ENCODE results near the gene KLC1.
A peak's percentile ranks its signal among the peaks of the same experiment; 100 is the strongest.
"Not testable (repeated sequence)": the region's sequence is repeated elsewhere in the genome, so short reads cannot be mapped to it uniquely, and the experiment has no call there.

The KLC1 gene

DNA sequence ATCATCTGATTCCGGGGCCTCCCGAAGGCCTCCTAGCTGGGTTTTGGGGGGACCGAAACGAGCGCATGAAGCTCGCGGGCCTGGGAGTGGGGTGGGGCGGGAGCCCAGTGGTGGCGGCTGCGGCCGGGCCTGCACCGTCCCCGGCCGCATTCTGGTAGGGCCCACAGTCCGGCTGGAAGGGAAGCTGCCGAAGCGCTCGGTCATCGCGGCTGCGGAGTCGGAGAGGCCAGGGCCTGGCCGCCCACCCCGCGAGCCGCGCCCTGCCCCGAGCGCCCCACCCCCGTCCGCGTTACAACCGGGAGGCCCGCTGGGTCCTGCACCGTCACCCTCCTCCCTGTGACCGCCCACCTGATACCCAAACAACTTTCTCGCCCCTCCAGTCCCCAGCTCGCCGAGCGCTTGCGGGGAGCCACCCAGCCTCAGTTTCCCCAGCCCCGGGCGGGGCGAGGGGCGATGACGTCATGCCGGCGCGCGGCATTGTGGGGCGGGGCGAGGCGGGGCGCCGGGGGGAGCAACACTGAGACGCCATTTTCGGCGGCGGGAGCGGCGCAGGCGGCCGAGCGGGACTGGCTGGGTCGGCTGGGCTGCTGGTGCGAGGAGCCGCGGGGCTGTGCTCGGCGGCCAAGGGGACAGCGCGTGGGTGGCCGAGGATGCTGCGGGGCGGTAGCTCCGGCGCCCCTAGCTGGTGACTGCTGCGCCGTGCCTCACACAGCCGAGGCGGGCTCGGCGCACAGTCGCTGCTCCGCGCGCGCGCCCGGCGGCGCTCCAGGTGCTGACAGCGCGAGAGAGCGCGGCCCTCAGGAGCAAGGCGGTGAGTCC is at the start of gene KLC1:
TSS of gene KLC1 (plus strand) at position 528 of the 819 bp plus-strand sequence. CDS start 25,354 bp downstream, outside the sequence.
- peak; percentile 76 for ATAC-seq (ENCODE audit: low read depth)
- Mint-ChIP-seq H3K4me3 (peak within 1 kb of the TSS; percentile 93), H3K27me3 (no peaks in the 10 kb centered on the region), H3K9me3 (no peaks in the 10 kb centered on the region), H3K4me1 (peaks cover 27% of the 10 kb centered on the region), H3K36me3 (peaks cover 2% of the 10 kb centered on the region), H3K27ac (peak within 1 kb of the TSS; percentile 95)
- peak; percentile 80 to 91 for DNase-seq (ENCODE audit: low spot score in 2 of 2)

DNA sequence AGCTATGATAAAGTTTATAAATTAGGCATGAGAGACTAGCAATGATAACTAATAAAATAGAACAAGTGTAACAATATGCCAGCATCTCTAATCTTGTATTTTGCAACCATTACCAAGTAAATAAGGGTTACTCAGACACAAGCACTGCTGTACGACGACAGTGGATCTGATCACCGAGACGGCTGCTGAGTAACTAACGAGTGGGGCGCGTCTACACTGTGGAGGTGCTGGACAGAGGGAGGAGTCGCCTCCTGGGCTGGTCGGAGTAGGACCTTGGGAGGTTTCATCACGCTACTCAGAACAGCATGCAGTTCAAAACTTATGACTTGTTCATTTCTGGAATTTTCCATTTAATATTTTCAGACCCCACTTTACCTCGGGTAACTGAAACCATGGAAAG is 47.8 kb upstream of the KLC1 start:
- Mint-ChIP-seq H3K9me3 (no peaks in the 10 kb centered on the region), H3K36me3 (peaks cover 11% of the 10 kb centered on the region), H3K27ac (no peak overlapping the region)

DNA sequence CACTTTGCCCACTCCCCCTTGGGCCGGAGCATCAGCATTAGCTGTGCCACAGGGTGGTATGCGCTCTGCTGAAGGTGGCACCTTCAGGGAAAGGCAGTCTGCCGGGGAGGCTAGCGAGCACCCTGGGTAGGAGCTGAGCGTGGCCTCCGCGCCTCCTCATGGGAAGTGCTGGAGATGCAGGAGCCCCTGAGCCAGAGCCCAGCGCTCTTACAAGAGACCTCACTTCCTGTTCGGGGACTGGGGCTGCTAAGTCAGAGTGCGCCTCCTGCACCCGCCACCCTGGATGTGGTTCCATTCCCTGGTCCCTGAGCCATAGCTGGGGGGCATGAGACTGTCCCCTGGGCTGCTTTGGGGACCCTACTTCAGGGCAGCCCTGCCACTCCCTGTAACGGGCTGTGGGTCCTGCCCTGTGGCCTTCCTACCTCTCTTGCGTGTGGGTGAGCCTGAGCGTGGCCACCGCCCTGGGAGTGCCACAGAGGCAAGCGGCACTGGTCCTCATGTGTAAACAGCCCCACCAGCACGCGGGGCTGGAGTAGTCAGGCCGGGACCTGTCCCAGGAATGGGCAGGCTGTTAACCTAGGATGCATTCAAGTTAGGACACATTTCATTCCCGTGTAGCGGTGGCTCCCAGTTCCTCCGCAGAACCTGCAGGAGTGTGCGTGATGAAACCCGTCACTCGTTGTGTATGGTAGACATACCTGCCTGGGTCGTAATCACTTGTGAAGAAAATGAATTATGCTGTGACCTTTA is 46.9 kb upstream of the KLC1 start:
- Mint-ChIP-seq H3K27me3 (no peaks in the 10 kb centered on the region), H3K4me3 (no peak overlapping the region), H3K4me1 (no peaks in the 10 kb centered on the region), H3K27ac (no peak overlapping the region), H3K9me3 (no peaks in the 10 kb centered on the region), H3K36me3 (peaks cover 9% of the 10 kb centered on the region)
- ATAC-seq (ENCODE audit: low read depth): no peak
- DNase-seq (ENCODE audit: low spot score in 2 of 2): no peak

More for the DNA sequence above, 47.8 kb upstream of the KLC1 start:
- DNase-seq (ENCODE audit: low spot score in 2 of 2) (no peak), ATAC-seq (ENCODE audit: low read depth) (no peak)
- Mint-ChIP-seq H3K4me1 (no peaks in the 10 kb centered on the region), H3K4me3 (no peak overlapping the region), H3K27me3 (no peaks in the 10 kb centered on the region)

DNA sequence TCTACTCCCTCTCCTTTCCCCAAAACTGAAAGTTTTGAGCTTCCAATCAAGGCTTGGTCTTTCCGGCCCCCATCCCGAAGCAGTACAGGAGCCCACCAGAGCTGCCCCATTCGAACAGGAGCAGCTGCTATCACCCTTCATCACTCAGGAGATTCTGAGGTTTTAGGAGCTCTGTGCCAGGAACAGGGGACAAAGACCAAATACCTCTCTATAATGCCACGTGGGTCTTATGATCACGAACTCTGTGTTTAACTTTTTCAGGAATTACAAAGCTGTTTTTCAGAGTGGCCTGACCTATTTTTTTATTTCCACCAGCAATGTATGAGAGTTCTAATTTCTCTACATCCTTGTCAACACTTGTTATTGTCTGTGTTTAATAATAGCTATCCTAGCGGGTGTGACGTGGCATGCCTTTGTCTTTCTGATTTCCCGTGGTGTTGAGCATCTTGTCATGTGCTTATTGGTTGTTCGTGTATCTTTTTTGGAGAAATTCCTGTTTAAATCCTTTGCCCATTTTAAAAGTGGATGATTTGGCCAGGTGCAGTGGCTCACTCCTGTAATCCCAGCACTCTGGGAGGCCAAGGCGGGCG is 44.6 kb upstream of the KLC1 start:
- no peaks in the 10 kb centered on the region for H3K4me1 Mint-ChIP-seq
- no peaks in the 10 kb centered on the region for H3K9me3 Mint-ChIP-seq
- H3K27ac Mint-ChIP-seq: no peak overlapping the region
- H3K27me3 Mint-ChIP-seq: no peaks in the 10 kb centered on the region
- H3K36me3 Mint-ChIP-seq: peaks cover 11% of the 10 kb centered on the region
- DNase-seq (ENCODE audit: low spot score in 2 of 2) (no peak), ATAC-seq (ENCODE audit: low read depth) (no peak)
- no peak overlapping the region for H3K4me3 Mint-ChIP-seq

DNA sequence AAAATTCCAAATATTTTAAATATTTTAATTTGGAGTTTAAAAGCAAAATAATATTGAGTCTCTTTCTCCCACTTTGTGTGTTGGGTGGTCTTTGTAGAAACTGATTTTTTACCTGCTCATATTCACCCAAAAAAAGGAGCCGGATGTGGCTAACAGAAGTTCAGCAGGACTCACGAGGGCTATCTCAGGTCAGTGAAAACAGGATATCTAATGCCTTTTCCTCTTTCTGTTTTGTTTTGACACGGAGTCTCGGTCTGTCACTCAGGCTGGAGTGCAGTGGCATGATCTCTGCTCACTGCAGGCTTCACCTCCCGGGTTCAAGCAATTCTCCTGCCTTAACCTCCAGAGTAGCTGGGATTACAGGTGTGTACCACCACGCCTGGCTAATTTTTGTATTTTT is 35.4 kb upstream of the KLC1 start:
- Mint-ChIP-seq H3K4me1 (no peaks in the 10 kb centered on the region), H3K4me3 (peak overlapping the region; percentile 84), H3K9me3 (no peaks in the 10 kb centered on the region), H3K36me3 (peaks cover 3% of the 10 kb centered on the region), H3K27ac (peak overlapping the region; percentile 77), H3K27me3 (no peaks in the 10 kb centered on the region)
- ATAC-seq (ENCODE audit: low read depth): peak; percentile 93
- no peak for DNase-seq (ENCODE audit: low spot score in 2 of 2)

DNA sequence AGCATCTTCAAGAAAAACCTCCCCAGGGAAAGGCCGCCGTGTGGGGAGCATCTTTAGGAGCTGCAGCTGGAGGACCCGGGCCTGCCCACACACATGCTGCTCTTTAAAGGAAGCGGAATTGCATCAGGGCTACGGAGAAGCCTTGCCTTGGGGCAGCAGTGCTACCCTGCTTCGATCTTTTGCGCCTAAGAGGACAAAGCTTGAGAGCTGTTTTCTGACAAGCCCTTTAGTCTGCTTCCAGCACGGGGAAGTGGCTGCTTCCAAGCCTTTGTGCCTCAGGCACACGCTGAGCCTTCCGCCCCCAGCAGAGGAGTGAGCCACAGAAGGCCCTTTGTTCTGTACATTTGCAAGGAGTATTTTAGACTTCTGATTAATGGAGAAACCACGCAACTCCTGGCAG is 34.7 kb upstream of the KLC1 start:
- Mint-ChIP-seq H3K9me3 (no peaks in the 10 kb centered on the region), H3K4me1 (no peaks in the 10 kb centered on the region), H3K27me3 (no peaks in the 10 kb centered on the region), H3K36me3 (peaks cover 3% of the 10 kb centered on the region), H3K27ac (no peak overlapping the region), H3K4me3 (peak overlapping the region; percentile 60)
- DNase-seq (ENCODE audit: low spot score in 2 of 2): no peak
- ATAC-seq (ENCODE audit: low read depth): no peak

DNA sequence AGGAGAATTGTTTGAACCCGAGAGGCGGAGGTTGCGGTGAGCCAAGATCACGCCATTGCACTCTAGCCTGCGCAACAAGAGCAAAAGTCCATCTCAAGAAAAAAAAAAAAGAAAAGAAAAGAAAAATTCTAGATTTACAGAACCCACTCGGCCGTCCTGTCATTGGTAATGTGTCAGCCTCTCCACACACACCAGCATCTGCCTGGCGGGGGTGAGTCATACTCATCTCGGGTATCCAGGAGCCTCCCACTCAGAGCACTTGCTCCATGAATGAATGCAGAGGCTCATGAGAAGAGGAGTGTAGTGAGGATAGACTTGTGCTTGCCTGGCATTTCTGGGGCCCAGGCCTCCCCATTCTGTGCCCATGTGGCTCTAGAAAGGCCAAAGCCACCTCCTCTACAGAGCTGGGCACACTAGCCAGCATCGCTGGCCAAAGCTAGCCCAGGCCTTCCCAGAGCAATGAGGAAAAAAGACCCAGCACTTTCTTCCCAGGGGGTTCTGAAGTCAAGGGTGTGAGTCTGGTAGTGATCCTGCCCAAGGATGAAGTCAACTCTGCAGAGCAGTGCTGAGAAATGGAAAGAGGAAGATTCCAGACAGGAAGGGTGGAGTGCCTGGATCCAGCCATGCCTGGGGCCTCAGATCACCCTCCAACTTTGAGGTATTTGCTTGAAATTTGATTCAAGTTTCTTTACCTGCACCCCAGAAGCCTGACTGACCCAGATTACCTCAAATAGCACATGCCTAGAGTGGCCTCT is 31.2 kb upstream of the KLC1 start:
- Mint-ChIP-seq H3K4me3 (no peak overlapping the region), H3K27me3 (no peaks in the 10 kb centered on the region), H3K36me3 (peaks cover 3% of the 10 kb centered on the region), H3K27ac (no peak overlapping the region), H3K9me3 (no peaks in the 10 kb centered on the region), H3K4me1 (no peaks in the 10 kb centered on the region)
- DNase-seq (ENCODE audit: low spot score in 2 of 2) (no peak), ATAC-seq (ENCODE audit: low read depth) (no peak)

DNA sequence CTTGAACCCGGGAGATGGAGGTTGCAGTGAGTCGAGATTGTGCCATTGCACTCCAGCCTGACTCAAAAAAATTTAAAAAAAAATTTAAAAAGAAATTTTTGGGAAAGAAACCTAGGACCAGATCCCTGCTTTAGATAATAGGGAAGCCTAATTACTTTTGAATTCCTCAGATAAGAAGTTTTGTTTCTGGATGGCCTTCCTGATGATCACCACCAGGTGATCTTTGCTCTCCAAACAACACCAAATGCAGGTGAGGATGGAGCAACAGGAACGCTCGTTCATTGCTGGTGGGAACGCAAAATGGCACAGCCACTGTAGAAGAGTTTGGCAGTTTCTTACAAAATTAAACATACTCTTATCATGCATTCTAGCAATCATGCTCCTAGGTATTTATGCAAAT is 28.5 kb upstream of the KLC1 start:
- ATAC-seq (ENCODE audit: low read depth) (no peak), DNase-seq (ENCODE audit: low spot score in 2 of 2) (no peak)
- no peaks in the 10 kb centered on the region for H3K27me3 Mint-ChIP-seq
- H3K27ac Mint-ChIP-seq: no peak overlapping the region
- H3K36me3 Mint-ChIP-seq: peaks cover 3% of the 10 kb centered on the region
- no peak overlapping the region for H3K4me3 Mint-ChIP-seq
- H3K4me1 Mint-ChIP-seq: no peaks in the 10 kb centered on the region
- H3K9me3 Mint-ChIP-seq: no peaks in the 10 kb centered on the region

DNA sequence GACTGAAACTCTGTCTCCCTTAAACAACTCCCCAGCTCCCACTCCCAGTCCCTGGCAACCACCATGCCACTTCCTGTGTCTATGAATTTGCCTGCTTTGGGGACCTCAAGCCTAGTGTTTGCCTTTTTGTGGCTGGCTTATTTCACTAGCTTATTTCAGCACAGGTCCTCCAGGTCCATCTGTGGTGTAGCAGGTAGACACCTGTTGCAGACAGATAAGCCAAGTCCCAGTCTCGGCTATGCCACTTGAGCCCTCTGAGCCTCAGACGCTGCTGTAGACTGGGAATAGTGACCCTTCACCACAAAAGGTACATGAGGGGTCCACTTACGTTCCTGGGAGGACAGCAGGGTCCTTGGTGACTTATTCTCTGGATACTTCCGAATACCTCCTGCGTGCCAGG is 24.4 kb upstream of the KLC1 start:
- Mint-ChIP-seq H3K27me3 (peaks cover 2% of the 10 kb centered on the region), H3K36me3 (no peaks in the 10 kb centered on the region), H3K4me1 (peaks cover 16% of the 10 kb centered on the region), H3K9me3 (no peaks in the 10 kb centered on the region), H3K27ac (no peak overlapping the region), H3K4me3 (no peak overlapping the region)
- ATAC-seq (ENCODE audit: low read depth) (no peak), DNase-seq (ENCODE audit: low spot score in 2 of 2) (no peak)

DNA sequence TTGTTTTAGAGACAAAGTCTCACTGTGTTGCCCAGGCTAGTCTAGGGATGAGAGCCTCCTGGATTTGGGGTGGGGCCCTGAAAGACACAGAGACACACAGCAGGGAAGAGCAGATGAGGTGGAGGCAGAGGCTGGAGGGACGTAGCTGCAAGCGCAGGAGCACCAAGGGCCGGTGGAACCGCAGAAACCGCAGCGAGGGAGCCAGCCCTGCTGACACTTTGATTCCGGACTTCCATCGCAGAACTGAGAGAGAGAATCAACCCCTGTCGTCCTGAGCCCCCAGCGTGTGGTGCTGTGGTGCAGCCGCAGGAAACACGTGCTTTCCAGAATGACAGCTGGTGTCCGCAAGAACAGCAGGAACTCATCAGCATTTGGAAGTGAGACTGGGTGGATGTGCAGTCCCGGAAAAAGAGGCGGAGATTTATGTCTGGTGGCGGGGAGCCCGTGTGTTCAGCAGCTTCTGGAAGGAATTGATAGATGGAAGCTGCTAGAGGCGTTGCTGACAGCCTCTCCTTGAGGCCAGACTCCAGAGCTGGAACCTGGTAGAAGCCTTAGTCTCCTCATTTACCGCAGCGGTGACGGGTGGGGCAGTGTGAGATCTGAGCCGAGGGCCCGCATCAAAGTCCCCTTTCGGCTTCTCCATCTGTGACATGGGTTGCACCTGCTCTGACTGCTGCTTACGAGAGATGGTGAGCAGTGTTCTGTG is 21.9 kb upstream of the KLC1 start:
- DNase-seq (ENCODE audit: low spot score in 2 of 2) (peak; percentile 34 to 37), ATAC-seq (ENCODE audit: low read depth) (peak; percentile 91)
- H3K9me3 Mint-ChIP-seq: peaks cover 5% of the 10 kb centered on the region
- peaks cover 16% of the 10 kb centered on the region for H3K4me1 Mint-ChIP-seq
- H3K4me3 Mint-ChIP-seq: peak overlapping the region; percentile 84
- peak overlapping the region; percentile 29 for H3K27ac Mint-ChIP-seq
- H3K27me3 Mint-ChIP-seq: peaks cover 4% of the 10 kb centered on the region
- H3K36me3 Mint-ChIP-seq: peaks cover 6% of the 10 kb centered on the region

DNA sequence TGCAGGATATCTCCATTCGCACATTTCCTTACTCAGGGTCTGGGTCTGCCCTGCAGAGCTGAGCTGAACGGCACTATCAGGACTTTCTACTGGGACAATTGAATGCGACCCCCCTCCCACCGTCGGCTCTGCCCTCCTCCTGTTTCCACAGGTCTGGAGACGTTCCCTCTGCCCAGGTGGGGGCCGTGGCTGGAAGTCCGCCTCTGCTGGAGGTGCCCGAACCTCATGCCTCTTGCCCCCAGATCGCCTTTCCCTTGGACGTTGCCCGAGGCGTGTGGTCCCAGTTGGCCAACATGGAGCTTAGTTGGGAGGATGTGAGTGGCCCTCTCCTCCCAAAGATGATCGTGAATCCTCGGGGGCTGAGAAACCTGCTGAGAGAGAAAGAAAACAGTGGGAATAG is 21.2 kb upstream of the KLC1 start:
- no peak for ATAC-seq (ENCODE audit: low read depth)
- Mint-ChIP-seq H3K27ac (no peak overlapping the region), H3K36me3 (peaks cover 6% of the 10 kb centered on the region), H3K9me3 (peaks cover 5% of the 10 kb centered on the region), H3K27me3 (peaks cover 4% of the 10 kb centered on the region), H3K4me3 (peak overlapping the region; percentile 84), H3K4me1 (peaks cover 16% of the 10 kb centered on the region)
- no peak for DNase-seq (ENCODE audit: low spot score in 2 of 2)

DNA sequence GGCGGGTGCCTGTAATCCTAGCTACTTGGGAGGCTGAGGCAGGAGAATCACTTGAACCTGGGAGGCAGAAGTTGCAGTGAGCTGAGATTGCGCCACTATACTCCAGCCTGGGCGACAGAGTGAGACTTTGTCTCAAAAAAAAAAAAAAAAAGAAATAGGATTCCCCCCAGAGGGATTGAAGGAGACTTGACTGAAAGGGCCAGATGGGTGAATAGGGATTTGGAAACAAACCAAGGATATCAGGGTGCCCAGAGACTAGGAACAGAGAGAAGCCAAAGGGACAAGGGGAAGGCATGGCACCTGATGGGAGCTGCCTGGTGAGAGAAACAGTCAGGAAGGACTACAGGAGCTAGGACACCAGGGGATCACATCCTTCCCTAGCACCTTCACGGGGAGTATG is 19.9 kb upstream of the KLC1 start:
- not testable (repeated sequence) for H3K4me3 Mint-ChIP-seq; H3K27me3 Mint-ChIP-seq; DNase-seq (ENCODE audit: low spot score in 2 of 2); H3K36me3 Mint-ChIP-seq; H3K9me3 Mint-ChIP-seq; H3K27ac Mint-ChIP-seq; ATAC-seq (ENCODE audit: low read depth)
- H3K4me1 Mint-ChIP-seq: peaks cover 16% of the 10 kb centered on the region

DNA sequence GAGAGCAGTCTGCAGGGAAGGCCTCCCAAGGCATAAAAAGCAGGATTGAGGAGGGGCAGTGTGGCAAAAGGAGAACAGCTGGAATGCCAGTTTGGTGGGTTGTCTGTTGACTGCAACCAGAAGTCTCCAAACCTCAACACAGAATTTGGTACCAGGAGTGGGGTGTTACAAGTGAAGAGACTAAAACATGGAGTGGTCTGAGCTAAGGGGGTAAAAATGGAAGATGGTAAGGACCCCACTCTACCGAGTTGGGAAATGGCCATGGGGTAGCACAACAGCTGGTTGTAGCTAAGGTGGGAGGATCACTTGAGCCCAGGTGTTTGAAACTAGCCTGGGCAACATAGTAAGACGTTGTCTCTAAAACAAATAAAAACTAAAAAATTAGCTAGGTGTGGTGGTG is 17.8 kb upstream of the KLC1 start:
- Mint-ChIP-seq H3K36me3 (peaks cover 6% of the 10 kb centered on the region), H3K27ac (no peak overlapping the region), H3K9me3 (peaks cover 5% of the 10 kb centered on the region), H3K4me1 (peaks cover 16% of the 10 kb centered on the region), H3K4me3 (no peak overlapping the region), H3K27me3 (peaks cover 4% of the 10 kb centered on the region)
- DNase-seq (ENCODE audit: low spot score in 2 of 2) (no peak), ATAC-seq (ENCODE audit: low read depth) (no peak)

Measured in memory B cell (primary cell).